Measurements from ENCODE around the gene FAM199X. TPM values are rescaled to one million over a fixed set of nuclear protein-coding genes. Genes with fewer than 3 reads are reported as not detected.

FAM199X gene
- total and polyA plus RNA-seq, 4 donors, result 26.7 to 88.0 (median 44.4) TPM

Other genes with a start within 250 kb of the FAM199X start
- 10 to 100 TPM; 14.1 to 20.1 TPM for gene TMSB15B, start 203.8 kb upstream of the FAM199X start, total RNA-seq
- gene TMSB15B, start 203.8 kb upstream of the FAM199X start, polyA plus RNA-seq (ENCODE audit: insufficient read length in 2 of 2), result 10 to 100 TPM; 34.0 to 35.5 TPM
- gene H2BW1, start 152.7 kb upstream of the FAM199X start, total RNA-seq, result not detected
- not detected for gene H2BW1, start 152.7 kb upstream of the FAM199X start, polyA plus RNA-seq (ENCODE audit: insufficient read length in 2 of 2)
- not detected for gene H2BW2, start 126.5 kb upstream of the FAM199X start, total RNA-seq
- gene H2BW2, start 126.5 kb upstream of the FAM199X start, polyA plus RNA-seq (ENCODE audit: insufficient read length in 2 of 2), result 1 to 10 TPM; 1.3 to 1.6 TPM
- gene TMSB15C, start 90.2 kb upstream of the FAM199X start, total RNA-seq, result 10 to 100 TPM; 12.8 to 15.7 TPM
- gene TMSB15C, start 90.2 kb upstream of the FAM199X start, polyA plus RNA-seq (ENCODE audit: insufficient read length in 2 of 2), result 10 to 100 TPM; 17.3 to 22.4 TPM
- gene ZCCHC18, start 53.9 kb upstream of the FAM199X start, total RNA-seq, result 10 to 100 TPM in 1 of 2 donors, 1 to 10 TPM in 1; 7.8 to 11.2 TPM
- gene ZCCHC18, start 53.9 kb upstream of the FAM199X start, polyA plus RNA-seq (ENCODE audit: insufficient read length in 2 of 2), result 10 to 100 TPM; 28.7 to 30.6 TPM
- 10 to 100 TPM; 18.8 to 22.0 TPM for gene SLC25A53, start 9.4 kb upstream of the FAM199X start, total RNA-seq
- 10 to 100 TPM; 10.8 to 11.3 TPM for gene SLC25A53, start 9.4 kb upstream of the FAM199X start, polyA plus RNA-seq (ENCODE audit: insufficient read length in 2 of 2)
- gene ESX1, start 88.5 kb downstream of the FAM199X start, total RNA-seq, result under 1 TPM; 0.10 to 0.33 TPM
- under 1 TPM in 1 of 2 donors, not detected in 1; 0.29 TPM for gene ESX1, start 88.5 kb downstream of the FAM199X start, polyA plus RNA-seq (ENCODE audit: insufficient read length in 2 of 2)